PC-3 (cell line): ENCODE data around the gene YES1.

Experiments
- CTCF ChIP-seq: fragments of 300-600 bp; sonication (generic); conservative IDR thresholded peaks from 2 replicates; pipeline ENCODE4 v1.5.1; 2017; ENCODE audit warnings: antibody characterized with exemption, low read depth, mild to moderate bottlenecking, low read length
- EZH2 ChIP-seq: fragments of 300-600 bp; sonication (generic); IDR thresholded peaks from one replicate; pipeline ENCODE4 v1.6.1; 2017; ENCODE audit warnings: antibody characterized with exemption, mild to moderate bottlenecking, low read length; ENCODE audit not compliant: unreplicated experiment

- TF ChIP-seq CTCF (no peak), EZH2 (no peak)
Observed at GRCh38 chr18:840516-840915, 28.5 kb upstream of the YES1 start.
